GM19452 (cell line): ENCODE data around the gene RPL3.
"Not testable (repeated sequence)": the region's sequence is repeated elsewhere in the genome, so short reads cannot be mapped to it uniquely, and the experiment has no call there.

ENCODE experiments used
- ATAC-seq: cut with Tn5 transposase; IDR thresholded peaks from one replicate; pipeline ENCODE4 v1.9.1; 2021; ENCODE audit not compliant: unreplicated experiment

The RPL3 gene

GRCh38 chr22:39352306-39352891 lies 33.0 kb upstream of the RPL3 start:
- ATAC-seq, result no peak

- ATAC-seq, result peak; percentile 51
Observed at GRCh38 chr22:39351689-39352214, 32.3 kb upstream of the RPL3 start.

GRCh38 chr22:39350757-39351688 lies 31.6 kb upstream of the RPL3 start:
- ATAC-seq, result no peak

GRCh38 chr22:39349967-39350726 lies 30.7 kb upstream of the RPL3 start, which contains the start of gene SYNGR1:
TSS of gene SYNGR1 (plus strand) at chr22:39349991. CDS start at chr22:39350011, 20 bp downstream.
- no peak for ATAC-seq

GRCh38 chr22:39349506-39349966 lies 30.1 kb upstream of the RPL3 start:
- no peak for ATAC-seq

GRCh38 chr22:39348909-39349505 lies 29.6 kb upstream of the RPL3 start:
- no peak for ATAC-seq

GRCh38 chr22:39345231-39345630 lies 25.8 kb upstream of the RPL3 start:
- ATAC-seq, result no peak

- ATAC-seq, result no peak
Observed at GRCh38 chr22:39344046-39344390, 24.6 kb upstream of the RPL3 start.

GRCh38 chr22:39343259-39344045 lies 24.0 kb upstream of the RPL3 start:
- ATAC-seq, result no peak

GRCh38 chr22:39341179-39341578 lies 21.8 kb upstream of the RPL3 start:
- ATAC-seq, result no peak

GRCh38 chr22:39339775-39340174 lies 20.4 kb upstream of the RPL3 start:
- ATAC-seq, result not testable (repeated sequence)

GRCh38 chr22:39336411-39336810 lies 17.0 kb upstream of the RPL3 start:
- ATAC-seq, result no peak

GRCh38 chr22:39332441-39333064 lies 13.1 kb upstream of the RPL3 start:
- ATAC-seq, result peak; percentile 64

- not testable (repeated sequence) for ATAC-seq
Observed at GRCh38 chr22:39330553-39330952, 11.1 kb upstream of the RPL3 start.

- no peak for ATAC-seq
Observed at GRCh38 chr22:39327995-39328754, 8.8 kb upstream of the RPL3 start.

- no peak for ATAC-seq
Observed at GRCh38 chr22:39325392-39325932, 6.0 kb upstream of the RPL3 start.

- not testable (repeated sequence) for ATAC-seq
Observed at GRCh38 chr22:39320616-39321029, 1.2 kb upstream of the RPL3 start.

GRCh38 chr22:39318507-39319283 lies 728 bp downstream of the RPL3 start:
- peak; percentile 7 for ATAC-seq
